Measurements from ENCODE around the gene TUFM.
"Not testable (repeated sequence)": the region's sequence is repeated elsewhere in the genome, so short reads cannot be mapped to it uniquely, and the experiment has no call there.

TUFM gene

GRCh38 chr16:28846080-28846932 is at the start of gene TUFM:
Gene TUFM (minus strand): TSS chr16:28846348. CDS start chr16:28846269, 79 bp downstream.
- peak; percentile 98 for DNase-seq

DNA sequence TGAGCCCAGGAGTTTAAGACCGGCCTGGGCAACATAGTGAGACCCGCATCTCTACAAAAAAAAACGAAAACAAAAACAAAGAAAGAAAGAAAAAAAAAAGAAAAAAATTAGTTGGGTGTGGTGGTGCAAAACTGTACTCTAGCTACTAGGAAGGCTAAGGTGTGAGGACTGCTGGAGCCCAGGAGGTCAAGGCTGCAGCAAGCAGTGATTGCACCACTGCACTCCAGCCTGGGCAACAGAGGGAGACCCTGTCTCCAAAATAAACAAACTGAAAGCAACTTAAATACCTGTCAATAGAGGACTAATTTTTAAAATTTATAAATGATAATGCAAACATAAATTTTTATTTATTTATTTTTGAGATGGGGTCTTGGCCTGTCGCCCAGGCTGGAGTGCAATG is 49.5 kb upstream of the TUFM start:
- no peak for DNase-seq

DNA sequence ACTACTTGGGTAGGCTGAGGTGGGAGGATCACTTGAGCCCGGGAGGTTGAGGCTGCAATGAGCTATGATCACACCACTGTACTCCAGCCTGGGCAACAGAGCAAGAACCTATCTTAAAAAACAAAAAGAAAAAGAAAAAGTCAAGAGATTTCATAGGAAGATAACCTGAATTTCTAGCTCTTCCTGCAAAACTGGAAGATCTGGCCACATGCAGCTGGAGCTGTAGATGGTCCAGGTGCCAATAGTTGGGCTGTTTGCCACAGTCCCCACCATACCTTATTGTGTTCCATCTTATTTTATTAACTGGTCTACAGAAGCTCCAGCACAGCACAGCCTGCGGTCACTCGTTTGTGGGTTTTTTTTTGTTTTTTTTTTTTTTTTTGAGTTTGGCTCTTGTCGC is 47.1 kb upstream of the TUFM start:
- DNase-seq = no peak

GRCh38 chr16:28891964-28892890 is 46.1 kb upstream of the TUFM start:
- DNase-seq = no peak

DNA sequence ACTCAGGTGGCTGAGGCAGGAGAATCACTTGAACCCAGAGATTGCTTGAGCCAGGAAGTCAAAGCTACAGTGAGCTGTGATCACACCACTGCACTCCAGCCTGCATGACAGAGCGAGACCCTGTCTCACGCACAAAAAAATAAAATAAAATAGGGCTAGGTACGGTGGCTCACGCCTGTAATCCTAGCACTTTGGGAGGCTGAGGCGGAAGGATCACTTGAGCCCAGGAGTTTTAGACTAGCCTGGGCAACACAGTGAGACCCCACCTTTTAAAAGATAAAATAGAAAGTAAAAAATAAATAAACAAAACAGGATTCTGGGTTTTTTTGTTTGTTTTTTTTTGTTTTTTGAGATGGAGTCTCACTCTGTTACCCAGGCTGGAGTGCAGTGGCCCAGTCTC is 44.2 kb upstream of the TUFM start:
- not testable (repeated sequence) for DNase-seq

- no peak for DNase-seq
Observed at GRCh38 chr16:28886945-28887344, 40.8 kb upstream of the TUFM start.

- no peak for DNase-seq
Observed at GRCh38 chr16:28884045-28884444, 37.9 kb upstream of the TUFM start.

GRCh38 chr16:28883221-28883996 is 37.3 kb upstream of the TUFM start:
- DNase-seq = peak; percentile 79

GRCh38 chr16:28882551-28883160 is 36.5 kb upstream of the TUFM start:
- DNase-seq = no peak

DNA sequence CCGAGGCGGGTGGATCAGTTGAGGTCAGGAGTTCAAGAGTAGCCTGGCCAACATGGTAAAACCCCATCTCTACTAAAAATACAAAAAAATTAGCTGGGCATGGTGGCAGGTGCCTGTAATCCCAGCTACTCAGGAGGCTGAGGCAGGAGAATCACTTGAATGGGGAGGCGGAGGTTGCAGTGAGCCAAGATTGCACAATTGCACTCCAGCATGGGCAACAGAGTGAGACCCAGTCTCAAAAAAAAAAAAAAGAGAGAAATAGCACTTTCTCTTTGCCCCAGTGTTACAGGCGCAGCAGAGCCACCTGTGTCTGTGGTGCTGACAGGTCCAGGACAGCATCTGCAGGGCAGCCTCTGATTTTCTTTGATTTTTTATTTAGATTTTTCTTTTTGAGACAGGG is 35.4 kb upstream of the TUFM start:
- DNase-seq = not testable (repeated sequence)

DNA sequence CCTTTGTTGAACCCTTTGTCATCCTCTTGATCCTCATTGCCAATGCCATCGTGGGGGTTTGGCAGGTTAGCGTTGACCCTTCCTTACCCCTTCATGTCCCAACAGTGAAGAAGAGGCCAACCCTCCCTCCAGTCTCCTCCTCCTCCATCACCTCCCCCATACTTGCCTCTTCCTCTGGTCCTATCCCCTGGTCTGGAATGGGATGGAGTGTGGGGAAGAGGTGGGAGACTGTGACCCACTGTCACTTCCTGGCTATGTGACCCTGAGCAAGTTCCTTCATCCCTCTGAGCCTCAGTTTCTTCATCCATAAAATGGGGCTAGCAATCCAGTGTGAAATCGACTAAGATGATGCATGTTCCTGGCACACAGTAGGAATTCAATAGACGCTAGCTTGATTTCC is 34.8 kb upstream of the TUFM start:
- no peak for DNase-seq

DNA sequence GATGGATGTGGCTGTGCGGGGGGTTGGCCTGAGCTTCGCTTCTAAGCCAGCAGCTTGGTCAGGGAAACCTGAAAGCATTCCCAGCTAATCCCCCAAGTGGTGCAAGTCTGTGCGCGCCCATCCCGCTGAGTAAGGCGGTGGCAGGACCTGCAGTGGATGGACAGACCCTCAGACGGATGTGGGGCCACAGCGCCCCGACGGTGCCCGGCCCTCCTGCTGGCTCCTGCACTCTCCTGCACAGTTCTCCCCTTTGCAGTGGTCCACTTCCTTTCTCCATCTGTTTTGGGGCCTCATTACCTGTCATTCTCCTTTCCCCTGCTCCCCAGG is 34.4 kb upstream of the TUFM start:
- peak; percentile 74 for DNase-seq

DNA sequence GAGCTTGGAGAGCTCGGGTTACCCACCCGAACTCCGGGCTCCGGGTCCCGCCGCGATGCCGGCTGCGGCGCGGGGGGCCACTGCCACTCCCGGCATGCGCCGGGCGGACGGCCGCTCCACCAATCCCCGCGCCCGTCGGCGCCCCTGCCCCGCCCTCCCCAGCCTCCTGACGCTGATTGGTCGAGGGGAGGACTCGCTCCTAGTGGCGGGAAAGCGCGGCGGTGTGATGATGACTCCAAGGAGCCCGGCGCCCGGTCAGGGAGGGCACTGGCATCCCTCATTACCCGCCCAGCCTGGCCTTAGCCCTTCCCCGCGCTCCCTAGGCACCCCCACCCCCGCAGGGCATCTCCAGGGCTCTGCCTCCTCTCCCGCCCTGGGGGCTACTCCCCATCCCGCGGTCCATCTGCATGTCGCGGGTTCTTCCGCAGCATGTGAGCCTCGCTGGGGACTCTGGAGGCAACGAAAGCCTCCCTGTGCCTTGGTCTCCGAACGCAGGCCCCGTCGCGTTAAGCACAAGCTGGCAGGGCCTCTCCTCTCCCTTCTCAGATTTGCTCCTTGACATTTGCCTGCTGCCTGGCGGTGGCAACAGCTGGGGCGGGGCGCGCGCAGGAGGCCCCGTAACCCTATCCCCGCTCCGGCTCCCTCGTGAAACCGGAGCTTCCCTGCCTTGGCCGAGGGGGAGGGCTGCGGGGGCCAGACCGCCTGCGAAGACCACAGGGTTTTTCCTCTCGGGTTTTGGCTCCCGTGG is 33.9 kb upstream of the TUFM start:
- DNase-seq = peak; percentile 95

GRCh38 chr16:28879261-28879840 is 33.2 kb upstream of the TUFM start:
- no peak for DNase-seq

GRCh38 chr16:28878083-28878926 is 32.2 kb upstream of the TUFM start, which contains the start of gene ATP2A1:
Gene ATP2A1 (plus strand): TSS chr16:28878488. CDS start chr16:28878672, 184 bp downstream.
- DNase-seq = no peak

- no peak for DNase-seq
Observed at GRCh38 chr16:28877655-28878000, 31.5 kb upstream of the TUFM start.

DNA sequence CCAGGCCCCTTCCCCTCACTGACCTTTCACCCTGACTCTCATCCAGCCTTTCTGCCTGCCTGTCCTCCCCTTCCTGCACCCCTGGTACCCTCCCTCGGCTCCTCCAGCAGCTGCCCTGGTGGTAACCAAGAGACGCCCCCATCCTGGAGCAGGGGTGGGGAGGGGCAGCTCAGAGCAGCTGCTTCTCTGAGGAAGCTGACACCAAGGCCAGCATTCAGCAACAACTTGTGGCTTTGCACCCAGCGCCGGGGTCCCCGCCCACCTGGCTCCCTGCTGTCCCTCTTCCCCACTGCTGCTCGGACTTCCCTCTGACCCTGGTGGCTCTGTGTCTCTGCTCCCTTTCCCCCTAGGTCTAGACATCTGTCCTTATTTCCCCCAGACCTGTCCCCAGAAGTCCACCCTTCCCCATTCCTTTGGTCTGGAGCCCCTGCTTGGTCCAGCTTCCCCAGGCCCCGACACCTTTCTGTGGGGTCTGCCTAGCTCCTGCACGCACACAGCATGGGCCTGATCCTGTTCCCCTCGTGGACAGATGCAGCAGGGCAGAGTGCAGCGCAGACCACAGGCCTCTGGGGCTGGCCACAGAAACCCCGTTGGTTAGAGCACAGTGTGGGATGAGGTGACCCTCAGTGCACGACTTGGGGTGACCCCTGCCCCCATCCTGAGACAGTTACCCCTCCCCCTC is 31.0 kb upstream of the TUFM start:
- DNase-seq = no peak

- no peak for DNase-seq
Observed at GRCh38 chr16:28876019-28876659, 30.0 kb upstream of the TUFM start.
